WERI-Rb-1 (cell line): ENCODE data around the gene AGO3.

Experiments
- DNase-seq: peaks from one replicate; pipeline ENCODE4 v3.0.0-alpha.2; 2020
- H3K27ac ChIP-seq: fragments of 250-450 bp; sonication (Bioruptor Pico); 2 replicates; pipeline ENCODE4 v1.5.1; 2020; ENCODE audit warnings: mild to moderate bottlenecking, moderate library complexity
- H3K27me3 ChIP-seq: fragments of 250-450 bp; sonication (Bioruptor Pico); 2 replicates; pipeline ENCODE4 v1.5.1; 2021; ENCODE audit warnings: mild to moderate bottlenecking, low read depth, moderate library complexity; ENCODE audit not compliant: insufficient read depth, severe bottlenecking
- H3K36me3 ChIP-seq: fragments of 250-450 bp; sonication (Bioruptor Pico); 2 replicates; pipeline ENCODE4 v1.5.1; 2020; ENCODE audit warnings: mild to moderate bottlenecking, moderate library complexity
- H3K4me3 ChIP-seq: 2 replicates; pipeline ENCODE4 v1.5.1; 2011; ENCODE audit warnings: low read depth, mild to moderate bottlenecking, control low read depth, low read length
- H3K9me3 ChIP-seq: fragments of 250-450 bp; sonication (Bioruptor Pico); 2 replicates; pipeline ENCODE4 v1.5.1; 2021; ENCODE audit warnings: mild to moderate bottlenecking, moderate library complexity; ENCODE audit not compliant: severe bottlenecking
- TF ChIP-seq, protein P1 (sequence below): IDR thresholded peaks from 2 replicates; pipeline ENCODE4 v1.5.1; 2011; ENCODE audit warnings: low read depth, mild to moderate bottlenecking, control low read depth, inconsistent platforms, low read length

AGO3 gene

GRCh38 chr1:35936838-35937237 lies 5.9 kb downstream of the AGO3 start:
- TF ChIP-seq, protein P1, sequence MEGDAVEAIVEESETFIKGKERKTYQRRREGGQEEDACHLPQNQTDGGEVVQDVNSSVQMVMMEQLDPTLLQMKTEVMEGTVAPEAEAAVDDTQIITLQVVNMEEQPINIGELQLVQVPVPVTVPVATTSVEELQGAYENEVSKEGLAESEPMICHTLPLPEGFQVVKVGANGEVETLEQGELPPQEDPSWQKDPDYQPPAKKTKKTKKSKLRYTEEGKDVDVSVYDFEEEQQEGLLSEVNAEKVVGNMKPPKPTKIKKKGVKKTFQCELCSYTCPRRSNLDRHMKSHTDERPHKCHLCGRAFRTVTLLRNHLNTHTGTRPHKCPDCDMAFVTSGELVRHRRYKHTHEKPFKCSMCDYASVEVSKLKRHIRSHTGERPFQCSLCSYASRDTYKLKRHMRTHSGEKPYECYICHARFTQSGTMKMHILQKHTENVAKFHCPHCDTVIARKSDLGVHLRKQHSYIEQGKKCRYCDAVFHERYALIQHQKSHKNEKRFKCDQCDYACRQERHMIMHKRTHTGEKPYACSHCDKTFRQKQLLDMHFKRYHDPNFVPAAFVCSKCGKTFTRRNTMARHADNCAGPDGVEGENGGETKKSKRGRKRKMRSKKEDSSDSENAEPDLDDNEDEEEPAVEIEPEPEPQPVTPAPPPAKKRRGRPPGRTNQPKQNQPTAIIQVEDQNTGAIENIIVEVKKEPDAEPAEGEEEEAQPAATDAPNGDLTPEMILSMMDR: no peak
- Histone ChIP-seq H3K4me3 (no peak overlapping the region), H3K27ac (no peak overlapping the region), H3K9me3 (no peaks in the 10 kb centered on the region), H3K36me3 (peaks cover 7% of the 10 kb centered on the region; the same call in 1 of the 2 replicates), H3K27me3 (no peaks in the 10 kb centered on the region)
- DNase-seq: no peak

DNA sequence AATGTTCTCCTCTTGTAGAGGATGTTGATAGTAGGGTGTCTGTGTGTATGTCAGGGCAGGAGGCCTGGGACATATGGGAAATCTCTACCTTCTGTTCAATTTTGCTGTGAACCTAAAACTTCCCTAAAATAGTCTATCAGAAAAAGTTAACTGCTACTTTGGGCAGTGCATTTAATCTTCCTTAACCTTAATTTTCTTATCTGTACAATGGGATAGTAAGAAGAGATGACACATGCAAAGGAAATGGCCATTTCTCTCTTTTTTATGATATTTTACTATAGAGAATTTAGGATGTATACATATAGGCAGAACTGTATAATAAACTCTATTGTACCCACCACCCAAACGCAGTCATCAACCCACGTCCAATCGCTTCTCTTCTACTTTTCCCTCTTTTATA lies 8.6 kb downstream of the AGO3 start:
- Histone ChIP-seq H3K9me3 (no peaks in the 10 kb centered on the region), H3K36me3 (peaks cover 7% of the 10 kb centered on the region; the same call in 1 of the 2 replicates), H3K4me3 (no peak overlapping the region), H3K27ac (no peak overlapping the region), H3K27me3 (no peaks in the 10 kb centered on the region)
- DNase-seq: no peak
- TF ChIP-seq, protein P1: no peak

GRCh38 chr1:35945327-35945726 lies 14.4 kb downstream of the AGO3 start:
- H3K36me3 ChIP-seq: peaks cover 20% of the 10 kb centered on the region
- H3K27me3 ChIP-seq: no peaks in the 10 kb centered on the region
- H3K9me3 ChIP-seq: no peaks in the 10 kb centered on the region
- no peak for DNase-seq
- H3K4me3 ChIP-seq: no peak overlapping the region
- no peak overlapping the region for H3K27ac ChIP-seq
- TF ChIP-seq, protein P1: no peak

GRCh38 chr1:35947547-35947946 lies 16.6 kb downstream of the AGO3 start:
- H3K36me3 ChIP-seq: peaks cover 26% of the 10 kb centered on the region
- H3K27me3 ChIP-seq: no peaks in the 10 kb centered on the region
- H3K27ac ChIP-seq: no peak overlapping the region
- no peak for DNase-seq
- H3K9me3 ChIP-seq: no peaks in the 10 kb centered on the region
- TF ChIP-seq, protein P1: no peak
- H3K4me3 ChIP-seq: no peak overlapping the region

DNA sequence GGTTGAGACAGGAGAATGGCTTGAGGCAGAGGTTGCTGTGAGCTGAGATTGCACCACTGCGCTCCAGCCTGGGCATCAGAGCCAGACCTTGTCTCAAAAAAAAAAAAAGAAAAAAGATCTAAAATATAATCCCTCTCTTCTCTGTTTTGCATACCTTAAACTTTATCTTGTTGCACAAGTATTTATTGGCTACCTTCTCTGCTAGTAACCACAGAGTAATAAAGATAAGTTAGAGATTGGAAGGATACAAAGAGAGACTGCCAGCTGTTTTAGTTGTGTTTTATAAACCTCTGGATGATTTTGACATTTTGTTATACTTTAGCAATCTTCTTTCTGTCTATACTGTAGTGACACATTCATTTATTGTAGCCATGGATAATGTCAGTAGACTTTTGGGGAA lies 27.7 kb downstream of the AGO3 start:
- Histone ChIP-seq H3K4me3 (no peak overlapping the region), H3K27me3 (no peaks in the 10 kb centered on the region), H3K36me3 (peaks cover 3% of the 10 kb centered on the region; the same call in 1 of the 2 replicates), H3K9me3 (no peaks in the 10 kb centered on the region), H3K27ac (no peak overlapping the region)
- DNase-seq: no peak
- TF ChIP-seq, protein P1: no peak

DNA sequence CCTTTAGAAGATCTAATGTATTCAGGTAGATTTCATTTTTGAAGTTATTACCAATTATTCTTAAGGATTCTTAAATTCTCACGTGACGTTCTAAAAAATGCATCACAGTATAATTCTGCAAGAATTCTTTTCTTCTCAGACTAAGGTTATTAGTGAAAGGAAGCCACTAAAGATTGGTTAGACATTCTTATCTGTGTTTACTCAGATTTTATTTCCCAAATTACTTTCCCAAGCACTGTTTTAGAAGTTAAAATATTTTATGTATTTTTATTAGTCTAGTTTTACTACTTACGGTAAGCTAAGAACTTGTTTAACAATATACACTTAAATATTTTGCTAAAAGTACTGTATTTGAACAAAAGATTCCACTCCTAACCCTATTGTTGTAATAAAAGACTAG lies 28.4 kb downstream of the AGO3 start:
- peaks cover 4% of the 10 kb centered on the region; the same call in 1 of the 2 replicates for H3K36me3 ChIP-seq
- no peak overlapping the region for H3K27ac ChIP-seq
- no peak overlapping the region for H3K4me3 ChIP-seq
- H3K9me3 ChIP-seq: no peaks in the 10 kb centered on the region
- H3K27me3 ChIP-seq: no peaks in the 10 kb centered on the region
- no peak for DNase-seq
- TF ChIP-seq, protein P1: no peak
